Duodenal mucosa (tissue), 2 donors: ENCODE measurements around the gene ZNF296.

Experiments used
- H3K27ac ChIP-seq: one replicate; pipeline ENCODE4 v1.7.0; 2013; ENCODE audit warnings: low read depth, low read length
- H3K27me3 ChIP-seq, 2 donors: one replicate each; pipeline ENCODE4 v1.7.0; 2013; ENCODE audit warnings: low read length in 2 of 2, control low read depth in 1 of 2; ENCODE audit not compliant: insufficient read depth in 2 of 2, control insufficient read depth in 1 of 2
- H3K36me3 ChIP-seq, 2 donors: one replicate each; pipeline ENCODE4 v1.7.0; 2013; ENCODE audit warnings: low read length in 2 of 2, control low read depth in 1 of 2; ENCODE audit not compliant: insufficient read depth in 2 of 2, control insufficient read depth in 1 of 2
- H3K4me1 ChIP-seq, 2 donors: one replicate each; pipeline ENCODE4 v1.7.0; 2013; ENCODE audit warnings: low read length in 2 of 2, control low read depth in 1 of 2; ENCODE audit not compliant: insufficient read depth in 2 of 2, control insufficient read depth in 1 of 2
- H3K4me3 ChIP-seq, 2 donors: one replicate each; pipeline ENCODE4 v1.7.0; 2013; ENCODE audit warnings: low read length in 2 of 2, low read depth in 1 of 2
- H3K9ac ChIP-seq, 2 donors: one replicate each; pipeline ENCODE4 v1.7.0; 2013; ENCODE audit warnings: low read length in 2 of 2, low read depth in 1 of 2
- H3K9me3 ChIP-seq, 2 donors: one replicate each; pipeline ENCODE4 v1.7.0; 2013; ENCODE audit warnings: low read length in 2 of 2, control low read depth in 1 of 2; ENCODE audit not compliant: control insufficient read depth in 1 of 2

The ZNF296 gene

DNA sequence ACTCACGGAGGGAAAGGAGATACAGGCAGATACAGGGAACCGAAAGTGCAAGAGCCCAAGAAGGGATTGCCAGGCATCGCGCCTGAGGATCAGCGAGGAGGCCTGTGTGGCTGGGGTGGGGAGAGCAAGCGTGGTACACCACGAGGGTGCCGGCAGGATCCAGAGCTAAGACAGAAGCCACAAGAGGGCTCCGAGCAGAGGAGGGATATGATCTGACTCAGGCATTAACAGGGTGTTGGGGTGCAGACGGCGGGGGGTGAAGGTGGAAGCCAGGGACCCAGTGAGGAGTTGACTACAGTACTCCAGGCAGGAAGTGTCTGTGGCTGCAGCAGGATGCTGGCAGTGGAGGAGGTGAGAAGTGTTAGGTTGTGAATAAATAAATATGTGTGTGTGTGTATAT lies 11.3 kb upstream of the ZNF296 start:
- no peaks in the 10 kb centered on the region for H3K9me3 ChIP-seq
- no peak overlapping the region for H3K27ac ChIP-seq
- peaks cover 3 to 4% of the 10 kb centered on the region in 2 donors for H3K36me3 ChIP-seq
- H3K27me3 ChIP-seq, result no peaks in the 10 kb centered on the region
- H3K4me3 ChIP-seq, result no peak overlapping the region
- H3K4me1 ChIP-seq, result peaks cover 17 to 26% of the 10 kb centered on the region in 2 donors
- H3K9ac ChIP-seq, result no peak overlapping the region

DNA sequence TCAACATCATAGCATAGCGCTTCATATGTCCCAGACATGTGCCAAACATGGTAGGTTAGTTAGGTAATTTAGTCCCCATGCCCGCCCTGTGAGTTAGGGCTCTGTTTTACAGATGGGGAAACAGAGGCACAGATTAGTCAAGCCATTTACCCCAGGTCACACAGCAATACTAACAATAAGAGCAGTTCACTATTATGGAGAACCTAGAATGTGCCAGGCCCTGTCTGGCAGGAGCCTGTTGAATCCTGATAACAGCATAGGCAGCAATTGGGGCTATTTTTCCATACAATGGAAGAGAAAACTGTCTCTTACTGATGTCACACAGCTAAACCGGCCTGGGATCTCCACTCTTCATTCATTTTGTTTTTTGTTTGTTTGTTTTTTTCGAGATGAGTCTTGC lies 10.2 kb upstream of the ZNF296 start:
- H3K9ac ChIP-seq, result no peak overlapping the region
- peaks cover 11 to 14% of the 10 kb centered on the region in 2 donors for H3K36me3 ChIP-seq
- no peak overlapping the region for H3K27ac ChIP-seq
- peaks cover 20 to 26% of the 10 kb centered on the region in 2 donors for H3K4me1 ChIP-seq
- H3K9me3 ChIP-seq, result no peaks in the 10 kb centered on the region
- no peaks in the 10 kb centered on the region for H3K27me3 ChIP-seq
- H3K4me3 ChIP-seq, result no peak overlapping the region

DNA sequence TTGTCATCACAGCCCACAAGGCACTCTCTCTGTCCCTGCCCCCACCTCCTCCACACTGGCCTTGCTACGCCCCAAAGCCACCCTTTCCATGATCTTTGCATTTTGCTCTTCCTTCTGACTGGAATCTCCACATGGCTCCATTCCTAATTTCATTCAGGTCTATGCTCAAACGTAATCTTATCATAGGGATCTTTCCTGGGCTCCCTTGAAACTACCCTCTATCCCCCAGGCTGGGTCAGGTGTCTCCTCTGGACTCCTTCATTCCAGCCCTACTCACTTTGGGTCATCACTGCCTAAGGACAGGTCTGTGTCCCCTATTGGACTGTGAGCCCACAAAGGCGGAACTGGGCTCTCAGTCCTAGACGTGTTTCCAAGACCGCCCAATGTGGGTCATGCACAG lies 5.9 kb upstream of the ZNF296 start:
- H3K27me3 ChIP-seq, result no peaks in the 10 kb centered on the region
- H3K9ac ChIP-seq, result no peak overlapping the region
- H3K4me1 ChIP-seq, result peaks cover 23 to 30% of the 10 kb centered on the region in 2 donors
- no peak overlapping the region for H3K27ac ChIP-seq
- no peak overlapping the region for H3K4me3 ChIP-seq
- peaks cover 11 to 14% of the 10 kb centered on the region in 2 donors for H3K36me3 ChIP-seq
- no peaks in the 10 kb centered on the region for H3K9me3 ChIP-seq

DNA sequence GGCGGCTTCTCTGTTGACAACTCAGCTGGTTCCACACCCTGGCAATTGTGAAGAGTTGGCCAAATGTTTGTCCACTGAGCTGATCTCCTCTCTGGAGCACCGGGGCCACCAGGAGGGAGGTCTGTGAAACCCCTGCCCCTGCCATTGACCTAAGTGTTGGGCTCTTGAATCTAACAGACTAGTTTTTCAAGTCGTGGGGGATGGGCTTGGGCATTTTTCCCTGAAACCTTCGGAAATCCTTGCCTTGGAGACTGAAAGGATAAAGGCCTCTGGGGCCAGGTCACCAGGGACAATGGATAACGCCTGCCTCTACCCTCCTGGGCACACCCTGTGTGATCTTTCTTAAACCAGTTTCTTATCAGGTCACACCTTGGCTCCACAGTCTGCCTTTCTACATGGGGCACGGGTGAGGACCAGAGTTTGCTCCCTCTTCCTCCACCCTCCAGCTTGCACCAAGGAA lies 3.7 kb upstream of the ZNF296 start:
- peak overlapping the region; percentile 75 to 87 for H3K4me3 ChIP-seq
- H3K27ac ChIP-seq, result peak overlapping the region; percentile 67
- H3K9ac ChIP-seq, result peak overlapping the region; percentile 84
- peaks cover 7 to 11% of the 10 kb centered on the region in 2 donors for H3K36me3 ChIP-seq
- no peaks in the 10 kb centered on the region for H3K9me3 ChIP-seq
- no peaks in the 10 kb centered on the region for H3K27me3 ChIP-seq
- H3K4me1 ChIP-seq, result peaks cover 32 to 41% of the 10 kb centered on the region in 2 donors

DNA sequence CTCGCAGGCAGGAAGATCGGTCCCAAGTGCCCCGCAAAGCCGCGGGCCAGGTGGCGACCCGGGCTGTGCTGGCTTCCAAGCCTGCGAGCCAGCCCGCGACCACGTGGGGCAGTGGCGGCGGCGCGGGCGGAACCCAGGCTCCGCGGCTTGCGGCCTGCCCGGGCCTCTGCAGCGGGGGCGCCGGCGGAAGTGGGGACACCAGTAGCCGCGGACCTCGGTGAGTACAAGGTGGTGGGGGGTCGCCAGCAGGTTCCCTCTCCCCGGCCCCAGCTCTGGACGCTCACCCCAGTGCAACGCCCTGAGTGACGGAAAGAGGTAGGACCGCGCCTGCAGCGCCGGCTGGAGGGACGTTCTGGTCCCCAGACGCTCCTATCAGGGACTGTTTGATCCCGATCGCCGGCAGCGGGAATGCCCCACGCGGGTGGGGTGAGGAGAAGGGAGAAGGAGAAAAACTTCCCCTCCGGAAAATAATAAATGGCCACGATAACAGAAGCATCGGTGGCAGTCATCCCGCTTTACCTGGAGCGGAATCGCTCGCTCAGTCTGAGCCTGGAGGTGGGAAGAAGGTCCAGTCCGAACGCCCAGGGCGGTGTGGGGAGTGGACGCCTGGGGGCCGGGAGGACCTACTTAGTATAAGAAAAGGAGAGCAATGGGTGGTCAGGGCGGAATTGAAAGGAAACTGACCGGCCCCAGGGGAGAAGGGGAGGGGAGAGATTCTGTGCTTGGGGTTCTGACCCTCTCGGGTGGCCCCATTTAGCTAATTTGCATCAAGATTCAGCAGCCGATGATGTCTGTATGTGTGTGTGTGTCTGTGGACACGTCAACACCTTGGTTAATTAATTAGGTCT lies 3.0 kb upstream of the ZNF296 start, which contains the start of gene GEMIN7:
TSS of gene GEMIN7 (plus strand) at position 198 of the 848 bp plus-strand sequence. CDS start 10,855 bp downstream, outside the sequence.
- Histone ChIP-seq H3K36me3 (peaks cover 7 to 11% of the 10 kb centered on the region in 2 donors), H3K27ac (peak within 1 kb of the TSS; percentile 67), H3K4me3 (peak within 1 kb of the TSS; percentile 75 to 87), H3K27me3 (no peaks in the 10 kb centered on the region), H3K9me3 (no peaks in the 10 kb centered on the region), H3K4me1 (peaks cover 39 to 46% of the 10 kb centered on the region in 2 donors), H3K9ac (peak within 1 kb of the TSS; percentile 84)

DNA sequence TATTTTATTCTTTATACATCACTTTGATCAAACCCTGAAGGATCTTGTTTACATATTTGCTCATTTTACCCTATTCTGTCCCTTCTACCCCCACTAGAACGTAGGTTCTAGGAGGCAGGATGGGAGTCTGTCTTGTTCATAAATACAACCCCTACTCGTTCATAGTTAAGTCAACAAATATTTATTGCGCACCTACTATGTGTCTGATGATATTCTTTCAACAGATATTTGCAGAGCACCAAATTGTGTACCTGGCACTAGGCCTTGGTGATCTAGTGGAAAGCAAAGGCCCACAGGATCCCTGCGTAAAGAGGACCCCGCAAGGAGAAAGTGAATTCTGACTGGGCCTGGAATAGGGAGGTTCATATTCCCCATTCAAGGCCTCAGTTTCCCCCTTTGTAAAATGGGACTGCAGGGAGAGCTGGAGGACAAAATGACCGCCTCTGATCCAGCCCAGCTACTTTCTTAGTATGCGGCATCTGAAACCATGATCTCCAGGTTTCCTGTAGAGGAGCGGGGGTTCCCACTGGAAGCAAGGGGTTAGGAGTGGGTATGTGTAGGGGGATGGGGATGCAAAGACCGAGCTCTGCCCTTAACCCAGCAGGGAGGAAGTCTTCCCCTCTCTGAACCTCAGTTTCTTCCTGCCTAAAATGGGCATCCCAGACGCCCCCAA lies 2.2 kb upstream of the ZNF296 start:
- Histone ChIP-seq H3K36me3 (peaks cover 7 to 11% of the 10 kb centered on the region in 2 donors), H3K9me3 (no peaks in the 10 kb centered on the region), H3K4me1 (peaks cover 39 to 46% of the 10 kb centered on the region in 2 donors), H3K4me3 (peak overlapping the region; percentile 75 to 87), H3K27me3 (no peaks in the 10 kb centered on the region), H3K9ac (peak overlapping the region; percentile 84), H3K27ac (no peak overlapping the region)

DNA sequence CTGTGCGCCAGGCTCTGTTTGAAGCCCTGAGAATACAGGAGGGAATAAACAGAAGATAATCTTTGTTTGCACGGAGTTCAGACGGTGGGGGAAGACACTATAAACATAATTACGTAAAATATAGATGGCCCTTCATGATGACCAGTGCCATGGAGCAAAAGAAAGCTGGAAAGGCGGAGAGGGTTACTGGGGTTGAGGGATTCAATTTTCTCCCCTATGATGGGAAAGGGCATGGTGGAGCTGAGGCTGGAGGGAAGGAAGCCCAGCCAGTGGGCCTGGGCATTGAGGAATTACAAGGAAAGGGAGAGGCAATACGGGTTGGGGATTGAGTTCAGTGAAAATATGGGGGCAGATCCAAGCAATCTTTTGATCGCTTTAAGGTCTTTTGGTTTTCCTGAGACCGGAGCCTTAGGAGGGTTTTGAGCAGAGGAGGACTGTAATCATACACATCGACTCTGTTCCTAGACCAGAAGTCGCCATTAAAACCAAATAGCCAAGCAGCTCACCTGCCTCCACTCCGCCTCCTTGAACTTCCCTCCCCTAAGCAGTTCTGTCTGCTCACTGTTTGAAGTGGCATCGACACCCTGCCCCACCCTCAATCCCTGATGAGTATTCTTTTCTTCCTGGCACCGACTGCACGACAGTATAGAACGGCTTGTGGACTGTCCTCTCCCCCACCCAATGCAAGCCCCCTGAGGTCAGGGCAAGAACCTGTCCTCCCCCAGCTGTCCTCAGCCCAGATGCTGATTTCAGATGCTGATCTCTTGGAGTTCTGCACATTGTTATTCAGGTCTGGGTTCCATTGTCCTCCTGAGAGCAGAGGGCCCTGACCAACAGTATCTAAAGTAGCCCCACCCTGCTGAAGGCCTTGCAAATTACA lies 813 bp upstream of the ZNF296 start:
- H3K4me3 ChIP-seq, result peak overlapping the region; percentile 53 to 87
- peak overlapping the region; percentile 14 to 77 for H3K9ac ChIP-seq
- H3K36me3 ChIP-seq, result peaks cover 8 to 12% of the 10 kb centered on the region in 2 donors
- no peaks in the 10 kb centered on the region for H3K9me3 ChIP-seq
- H3K4me1 ChIP-seq, result peaks cover 39 to 46% of the 10 kb centered on the region in 2 donors
- no peaks in the 10 kb centered on the region for H3K27me3 ChIP-seq
- no peak overlapping the region for H3K27ac ChIP-seq

DNA sequence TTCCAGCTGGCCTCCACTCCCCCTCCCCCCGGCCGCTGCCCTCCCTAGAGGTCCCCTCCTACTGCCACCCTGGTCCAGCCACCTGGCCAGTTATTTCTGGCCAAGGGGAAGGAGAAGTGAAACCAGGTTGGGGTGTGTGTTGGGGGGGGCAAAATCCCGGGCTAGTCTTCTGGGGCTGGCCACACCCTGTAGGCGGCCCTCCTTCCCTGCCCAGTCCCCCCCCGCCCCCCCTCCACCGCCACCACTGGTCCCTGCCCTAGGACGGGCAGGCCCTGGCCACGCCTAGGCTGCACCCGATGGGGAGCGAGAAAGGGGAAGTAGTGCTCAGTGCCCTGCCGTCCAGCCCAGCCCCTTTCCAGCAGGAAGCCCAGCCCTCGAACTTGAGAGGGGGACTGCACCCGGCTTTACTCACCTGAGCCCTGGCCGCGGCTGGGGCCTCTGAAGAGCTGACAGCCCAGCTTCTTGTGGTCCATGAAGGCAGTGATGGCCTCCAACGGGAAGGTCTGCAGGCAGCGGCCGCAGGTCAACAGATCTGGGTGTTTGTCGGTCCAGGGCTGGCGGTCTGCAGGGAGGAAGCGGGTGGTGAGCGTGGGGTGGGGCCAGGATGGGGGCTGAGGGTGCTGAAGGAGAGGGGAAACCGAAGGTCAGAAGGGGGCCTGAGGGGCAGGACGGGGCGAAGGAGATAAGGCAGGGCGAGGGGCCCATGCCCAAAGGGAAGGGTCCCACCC lies 813 bp downstream of the ZNF296 start:
- Histone ChIP-seq H3K36me3 (peaks cover 17 to 20% of the 10 kb centered on the region in 2 donors), H3K4me1 (peaks cover 32 to 37% of the 10 kb centered on the region in 2 donors), H3K4me3 (peak overlapping the region; percentile 87 to 88), H3K27ac (peak overlapping the region; percentile 85), H3K9ac (peak overlapping the region; percentile 74 to 77), H3K9me3 (no peaks in the 10 kb centered on the region), H3K27me3 (no peaks in the 10 kb centered on the region)

DNA sequence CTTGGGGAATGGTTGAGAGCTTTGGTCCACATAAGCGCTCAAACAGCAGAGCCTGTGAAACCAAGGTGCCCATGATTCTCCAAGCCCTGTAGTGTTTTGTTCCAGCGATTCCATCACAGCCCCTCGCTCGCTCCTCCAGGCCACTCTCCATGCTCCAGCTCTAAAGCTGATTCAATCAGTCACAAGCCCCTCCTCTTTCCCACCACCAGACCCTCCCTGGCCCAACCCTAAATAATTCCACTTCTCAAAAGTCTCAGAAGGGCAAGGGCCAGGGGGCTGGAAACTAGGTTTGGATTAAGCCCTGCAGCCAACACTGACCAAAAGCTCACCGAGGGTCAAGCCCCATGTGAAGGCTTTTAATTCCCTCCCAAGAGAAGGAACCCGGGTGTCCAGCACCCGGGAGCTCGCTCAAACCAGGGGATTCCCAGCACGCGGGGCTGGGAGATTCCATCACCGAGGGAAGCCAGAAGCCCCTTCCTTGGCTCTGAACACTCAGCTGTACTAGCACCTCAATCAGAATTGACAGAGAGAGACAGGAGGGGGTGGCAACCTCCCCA lies 1.5 kb downstream of the ZNF296 start:
- Histone ChIP-seq H3K9me3 (no peaks in the 10 kb centered on the region), H3K27me3 (no peaks in the 10 kb centered on the region), H3K4me1 (peaks cover 28 to 31% of the 10 kb centered on the region in 2 donors), H3K36me3 (peaks cover 19 to 26% of the 10 kb centered on the region in 2 donors), H3K27ac (no peak overlapping the region), H3K9ac (peak overlapping the region; percentile 59 to 66), H3K4me3 (peak overlapping the region; percentile 65 to 88)
